GM04504 (cell line): ENCODE data around the gene LEFTY1.

Experiments
- DNase-seq: peaks from one replicate; pipeline ENCODE4 v3.0.0-alpha.2; 2012; ENCODE audit warnings: low read depth

Gene LEFTY1

GRCh38 chr1:225915538-225915991 is 26.6 kb upstream of the LEFTY1 start:
- no peak for DNase-seq

- DNase-seq, result no peak
These were observed 26.0 kb upstream of the LEFTY1 start for GRCh38 chr1:225914947-225915346.

DNA sequence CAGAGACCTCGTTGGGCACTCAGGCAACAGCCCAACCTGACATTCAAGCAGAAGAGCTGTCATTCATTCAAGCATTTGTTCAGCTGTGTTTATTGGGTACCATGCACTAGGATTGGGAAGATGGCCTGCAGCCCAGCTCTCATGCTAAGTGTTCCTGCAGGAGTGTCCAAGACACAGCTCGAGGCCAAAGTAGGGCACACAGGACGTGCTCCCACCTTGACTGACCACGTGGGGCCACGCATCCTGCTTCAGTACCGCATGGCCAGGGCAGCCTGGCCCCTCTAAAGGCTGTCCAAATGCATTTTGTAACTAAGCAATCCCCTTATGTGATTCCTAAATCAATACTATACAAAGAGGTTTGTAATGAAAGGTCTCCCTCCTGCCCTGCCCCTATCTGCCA is 25.4 kb upstream of the LEFTY1 start:
- no peak for DNase-seq

DNA sequence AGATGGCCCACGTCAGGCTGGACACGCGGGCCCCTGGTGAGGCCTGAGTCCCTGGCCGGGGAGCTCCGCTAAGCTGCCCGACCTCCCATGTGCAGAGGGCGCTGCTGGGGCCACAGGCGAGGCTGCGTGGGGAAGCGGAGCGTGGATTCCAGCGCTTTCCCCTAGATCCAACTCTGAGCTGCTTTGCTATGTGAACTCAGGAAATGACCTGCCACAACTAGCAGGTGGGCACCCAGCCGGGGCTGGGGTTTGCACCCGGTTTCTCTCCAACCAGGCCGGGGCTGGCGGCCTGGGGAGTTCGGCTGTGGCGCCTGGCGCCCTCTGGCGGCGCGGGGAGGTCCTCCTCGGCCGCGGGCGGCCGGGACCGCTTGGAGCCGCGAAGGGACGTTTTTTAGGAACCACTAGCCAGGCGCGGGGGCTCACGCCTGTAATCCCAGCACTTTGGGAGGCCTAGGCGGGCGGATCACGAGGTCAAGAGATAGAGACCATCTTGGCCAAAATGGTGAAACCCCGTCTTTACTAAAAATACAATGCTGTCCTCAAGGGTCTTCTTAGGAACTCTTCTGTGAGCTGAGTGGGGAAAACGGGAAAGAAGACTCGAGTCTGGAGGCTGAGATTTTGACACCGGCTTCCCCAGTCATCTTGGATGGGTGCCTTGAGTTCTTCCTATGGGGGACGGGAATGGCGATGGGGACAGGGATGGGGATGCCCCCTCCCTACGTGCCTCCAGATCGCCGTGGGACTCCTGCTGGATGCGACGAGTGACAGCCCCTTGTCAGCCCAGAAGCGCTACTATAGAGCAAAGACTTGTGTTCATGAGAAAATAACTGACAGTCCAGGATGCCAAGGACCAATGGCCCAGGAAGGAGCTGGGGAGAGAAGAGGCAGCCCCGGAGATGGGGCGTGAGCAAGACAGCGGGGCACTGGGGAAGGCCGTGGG is 22.5 kb upstream of the LEFTY1 start:
- no peak for DNase-seq

DNA sequence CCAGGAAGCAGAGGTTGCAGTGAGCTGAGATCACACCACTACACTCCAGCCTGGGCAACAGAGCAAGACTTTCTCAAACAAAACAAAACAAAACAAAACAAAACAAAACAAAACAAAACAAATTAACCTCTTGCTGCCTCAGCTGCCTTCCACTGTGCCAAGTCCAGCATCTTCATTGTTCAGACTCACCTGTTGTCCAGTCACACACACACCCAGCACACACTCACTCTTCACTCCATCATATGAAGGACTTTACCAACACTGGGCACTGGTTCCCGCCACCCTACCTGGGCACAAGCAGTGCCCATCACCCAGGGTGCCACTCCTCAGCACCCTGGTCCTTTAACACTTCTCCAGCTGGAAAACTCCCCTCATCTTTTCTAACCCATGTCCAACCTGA is 20.5 kb upstream of the LEFTY1 start:
- DNase-seq, result no peak

DNA sequence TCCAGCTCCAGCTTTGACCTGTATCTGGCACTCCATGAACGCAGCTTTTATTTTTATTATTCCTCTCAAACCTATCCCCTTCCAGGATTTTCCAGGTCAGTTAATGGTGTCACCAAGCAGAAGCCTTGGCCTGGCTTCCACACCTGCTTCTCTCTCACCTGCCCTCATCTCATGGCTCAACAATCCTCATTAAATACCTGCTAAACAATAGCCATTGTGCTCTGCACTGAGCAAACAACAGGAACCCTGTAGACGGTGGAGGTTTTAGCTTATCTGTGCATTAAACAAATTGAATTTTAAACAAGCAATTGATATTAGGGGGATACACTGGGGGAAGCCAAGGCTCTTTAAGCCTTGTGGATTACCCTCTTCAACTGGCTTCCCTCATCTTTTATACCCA is 19.8 kb upstream of the LEFTY1 start:
- DNase-seq, result no peak

- no peak for DNase-seq
These were observed 19.2 kb upstream of the LEFTY1 start for GRCh38 chr1:225908013-225908640.

- DNase-seq, result no peak
These were observed 18.4 kb upstream of the LEFTY1 start for GRCh38 chr1:225907341-225907740.

DNA sequence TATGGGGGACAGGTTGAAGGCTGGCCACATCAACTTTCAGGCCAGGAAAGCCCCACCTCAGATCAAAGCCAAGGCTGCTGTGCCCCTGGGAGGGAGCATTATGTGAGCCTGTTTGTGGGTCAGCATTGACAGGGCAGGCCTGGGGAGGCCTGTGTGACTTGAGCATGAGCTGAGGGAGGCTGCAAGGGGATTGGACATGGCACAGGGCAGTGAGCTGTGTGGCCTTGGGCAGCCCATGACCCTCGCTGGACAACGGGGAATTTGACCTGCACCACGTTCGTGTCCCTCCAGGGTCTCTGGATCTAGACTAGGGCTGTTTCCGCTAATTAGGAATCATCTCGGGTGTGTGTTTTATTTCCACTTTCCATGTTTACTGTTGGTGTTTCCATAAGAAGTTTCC is 17.5 kb upstream of the LEFTY1 start:
- no peak for DNase-seq

DNA sequence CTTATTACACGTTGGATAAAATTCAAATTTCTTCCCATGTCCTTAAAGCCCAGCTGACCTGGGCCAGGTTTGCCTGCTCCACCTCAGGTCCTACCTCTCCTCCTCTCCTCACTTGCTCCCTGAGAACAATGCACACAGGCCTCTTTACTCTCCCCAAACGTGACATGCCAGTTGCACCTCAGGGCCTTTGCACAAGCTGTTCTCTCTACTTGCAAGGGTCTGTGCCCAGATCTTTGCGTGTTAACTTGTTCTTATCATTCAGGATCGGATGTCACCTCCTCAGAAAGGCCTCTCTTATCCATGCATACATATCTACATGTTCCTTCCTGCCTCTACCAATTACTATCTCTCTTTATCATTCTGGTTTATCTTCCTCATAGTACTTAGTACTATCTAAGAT is 14.7 kb upstream of the LEFTY1 start:
- no peak for DNase-seq

GRCh38 chr1:225899044-225899925 is 10.3 kb upstream of the LEFTY1 start:
- DNase-seq, result no peak

DNA sequence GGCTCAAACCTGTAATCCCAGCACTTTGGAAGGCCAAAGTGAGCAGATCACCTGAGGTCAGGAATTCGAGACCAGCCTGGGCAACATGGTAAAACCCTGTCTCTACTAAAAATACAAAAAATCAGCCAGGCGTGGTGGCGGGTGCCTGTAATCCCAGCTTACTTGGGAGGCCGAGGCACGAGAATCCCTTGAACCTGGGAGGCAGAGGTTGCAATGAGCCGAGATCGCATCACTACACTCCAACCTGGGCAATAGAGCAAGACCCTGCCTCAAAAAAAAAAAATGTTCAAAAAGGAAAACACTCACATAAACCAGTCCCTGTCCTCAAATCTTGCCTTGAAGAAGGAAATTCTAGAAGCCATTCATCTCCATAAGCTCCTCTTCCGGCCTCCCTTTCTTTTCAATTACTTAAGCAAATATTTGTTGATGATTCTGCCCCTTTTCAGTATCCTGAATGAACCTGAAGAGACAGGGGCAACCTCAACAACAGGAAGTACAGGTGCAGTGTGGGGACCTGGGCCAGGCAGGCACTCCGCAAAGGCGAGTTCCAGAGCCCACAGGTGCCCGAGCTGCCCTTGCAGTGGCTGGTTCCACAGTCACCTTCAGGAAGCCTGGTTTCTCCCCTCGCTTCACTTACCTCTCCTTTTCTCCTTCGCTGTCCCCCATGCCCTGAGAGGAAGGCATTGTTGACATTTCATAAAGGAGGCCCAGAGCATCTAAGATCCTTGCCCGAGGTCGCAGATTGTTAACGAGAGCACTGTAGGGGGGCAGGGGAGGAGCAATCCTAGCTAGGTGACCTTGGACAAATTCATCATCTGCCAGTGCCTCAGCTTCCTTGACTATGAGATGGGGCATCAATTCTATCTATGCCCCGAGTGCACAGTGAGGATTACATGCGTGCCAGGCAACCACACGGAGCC is 8.9 kb upstream of the LEFTY1 start:
- no peak for DNase-seq

DNA sequence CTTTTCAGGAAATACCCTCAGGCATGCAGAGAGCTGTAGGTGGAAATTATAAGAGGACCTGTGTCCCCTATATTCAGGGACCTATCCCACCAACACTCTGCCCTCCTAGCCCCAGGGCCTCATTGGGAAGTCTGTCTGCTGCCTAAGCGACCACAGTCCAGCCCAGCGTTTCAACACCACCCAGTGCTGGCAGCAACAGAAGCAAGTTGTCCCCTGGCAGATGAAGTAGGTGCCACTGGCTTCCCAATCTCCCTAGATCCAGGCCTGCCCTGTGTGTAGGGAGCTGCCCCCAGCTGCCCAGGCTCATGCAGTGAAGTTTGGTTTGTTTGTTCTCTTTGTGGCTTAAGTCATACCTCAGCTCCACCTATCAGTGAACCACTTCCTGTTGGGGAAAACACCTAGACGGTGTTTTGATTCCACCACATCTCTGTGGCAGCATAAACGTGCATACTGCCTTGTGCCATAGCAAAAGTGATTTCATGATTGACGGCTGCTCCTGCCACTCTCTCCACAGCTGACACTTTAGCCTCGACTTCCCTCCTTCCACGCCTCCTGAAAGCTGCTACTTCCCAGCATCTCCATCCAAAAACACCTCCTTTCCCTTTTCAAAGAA is 8.1 kb upstream of the LEFTY1 start:
- no peak for DNase-seq

- no peak for DNase-seq
These were observed 7.5 kb upstream of the LEFTY1 start for GRCh38 chr1:225896494-225896893.

GRCh38 chr1:225892307-225892706 is 3.4 kb upstream of the LEFTY1 start:
- no peak for DNase-seq

GRCh38 chr1:225891229-225891972 is 2.5 kb upstream of the LEFTY1 start:
- DNase-seq, result no peak

DNA sequence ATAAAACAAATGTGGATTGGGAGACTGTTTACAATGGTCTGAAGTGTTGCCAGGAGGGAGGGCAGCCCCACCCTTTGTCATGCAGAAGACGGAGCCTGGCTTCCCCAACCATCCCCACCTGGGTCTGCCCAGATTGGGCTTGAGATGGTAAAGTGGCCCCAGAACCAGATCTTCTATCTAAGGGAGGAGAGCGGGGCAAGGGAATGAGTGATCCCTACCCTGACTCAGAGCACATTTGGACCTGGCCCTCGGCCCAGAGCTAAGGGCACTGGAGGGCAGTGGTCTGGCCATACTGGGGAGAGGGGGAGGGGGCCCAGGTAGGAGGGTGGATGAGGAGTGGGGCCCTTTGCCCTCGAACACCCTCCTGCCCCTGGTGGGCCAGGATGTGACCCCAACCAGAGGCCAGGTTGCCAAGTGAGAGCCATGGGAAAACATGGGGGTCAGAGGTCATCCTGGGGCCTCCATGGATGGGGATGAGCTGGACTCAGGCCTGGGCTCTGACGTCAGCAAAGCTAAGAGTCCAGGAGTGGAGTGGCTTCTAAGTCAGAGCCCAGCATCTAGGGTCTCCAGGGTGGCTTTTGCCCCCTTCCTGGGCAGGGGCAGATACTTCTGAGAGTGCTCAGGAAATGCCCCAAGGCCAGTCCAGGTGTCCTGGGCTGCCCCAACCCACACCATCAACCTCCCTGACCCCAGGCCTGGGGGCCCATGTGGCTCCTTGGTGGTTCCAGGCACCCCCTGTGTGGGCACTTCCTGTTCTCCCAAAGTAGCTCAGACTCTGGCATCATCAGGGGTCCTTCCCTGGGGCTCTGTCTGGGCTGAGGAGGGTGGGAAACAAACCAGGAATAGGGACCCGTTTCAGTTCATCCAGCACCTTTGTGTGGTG is 1.6 kb upstream of the LEFTY1 start:
- DNase-seq, result no peak

- no peak for DNase-seq
These were observed 797 bp upstream of the LEFTY1 start for GRCh38 chr1:225889743-225890142.

DNA sequence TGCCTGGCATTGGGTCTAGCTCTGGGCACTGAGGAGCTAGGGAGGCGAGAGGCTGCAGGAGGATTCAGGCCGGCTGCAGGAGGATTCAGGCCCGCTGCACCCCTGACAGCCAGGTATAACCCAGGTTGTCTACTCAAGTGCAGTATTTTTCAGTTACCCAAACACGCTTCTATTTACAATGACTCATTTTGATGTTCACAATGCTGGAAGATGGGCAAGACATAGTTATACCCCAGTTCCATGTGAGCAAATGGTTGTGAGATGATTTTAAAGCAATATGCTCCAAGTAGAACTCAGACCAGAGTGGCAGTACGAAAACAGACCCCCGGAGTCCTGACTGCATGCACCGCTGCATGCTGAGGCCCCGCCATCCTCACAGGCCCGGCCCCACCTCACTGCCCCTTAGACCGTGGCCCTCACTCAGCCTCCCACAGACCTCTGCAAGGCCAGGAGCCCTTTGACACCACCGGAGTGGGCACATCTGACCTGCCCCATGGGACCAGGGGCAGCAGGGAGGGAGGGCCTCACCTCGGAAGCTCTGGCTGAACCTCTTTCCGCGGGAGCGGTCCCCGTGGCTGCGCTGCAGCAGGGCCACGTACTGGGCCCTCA is 553 bp downstream of the LEFTY1 start:
- DNase-seq, result no peak
